Cortex of kidney (tissue), 1 donor: ENCODE measurements around the gene GCK.
A peak's percentile ranks its signal among the peaks of the same experiment; 100 is the strongest.

Experiments used
- DNase-seq: peaks from one replicate; lab custom pipeline; 2025; lab: John Stamatoyannopoulos, UW

GCK gene

GRCh38 chr7:44155191-44156185 lies 33.8 kb downstream of the GCK start:
- no peak for DNase-seq

GRCh38 chr7:44154703-44155102 lies 34.5 kb downstream of the GCK start:
- DNase-seq: no peak

- DNase-seq: no peak
Observed at GRCh38 chr7:44153948-44154335, 35.3 kb downstream of the GCK start.

- DNase-seq: no peak
Observed at GRCh38 chr7:44152971-44153947, 36.0 kb downstream of the GCK start.

- no peak for DNase-seq
Observed at GRCh38 chr7:44151956-44152355, 37.3 kb downstream of the GCK start.

- DNase-seq: no peak
Observed at GRCh38 chr7:44150966-44151941, 38.0 kb downstream of the GCK start.

GRCh38 chr7:44150466-44150832 lies 38.8 kb downstream of the GCK start:
- DNase-seq: no peak

- DNase-seq: no peak
Observed at GRCh38 chr7:44149571-44150465, 39.4 kb downstream of the GCK start.

GRCh38 chr7:44148961-44149536 lies 40.2 kb downstream of the GCK start:
- no peak for DNase-seq

GRCh38 chr7:44148166-44148565 lies 41.1 kb downstream of the GCK start:
- no peak for DNase-seq

- DNase-seq: no peak
Observed at GRCh38 chr7:44147026-44147991, 41.9 kb downstream of the GCK start.

- peak; percentile 15 for DNase-seq
Observed at GRCh38 chr7:44145969-44146911, 43.0 kb downstream of the GCK start.

GRCh38 chr7:44145479-44145968 lies 43.7 kb downstream of the GCK start:
- DNase-seq: no peak

GRCh38 chr7:44144968-44145478 lies 44.2 kb downstream of the GCK start:
- DNase-seq: no peak

- no peak for DNase-seq
Observed at GRCh38 chr7:44144426-44144967, 44.7 kb downstream of the GCK start.

- DNase-seq: no peak
Observed at GRCh38 chr7:44143646-44144250, 45.5 kb downstream of the GCK start.
